ENCODE measurements around the gene ZCCHC2. TPM values are rescaled to one million over a fixed set of nuclear protein-coding genes. Genes with fewer than 3 reads are reported as not detected.

The ZCCHC2 gene
- polyA plus RNA-seq, 1 donor (not counting 4 experiments of a cell fraction or from before 2014, with no cell fraction given) = 12.9 TPM

GRCh38 chr18:62551972-62552513 is 29.2 kb downstream of the ZCCHC2 start:
- Histone ChIP-seq H4K20me1 (ENCODE audit: control insufficient read depth, extremely low read depth, insufficient read depth, low read length) (no peaks in the 10 kb centered on the region), H3K27me3 (ENCODE audit: control insufficient read depth, extremely low read depth, insufficient read depth, low read length) (no peaks in the 10 kb centered on the region), H3K9ac (ENCODE audit: control insufficient read depth, extremely low read depth, insufficient read depth, low read length) (no peak overlapping the region), H3K9me3 (ENCODE audit: control insufficient read depth, low read depth, low read length) (no peaks in the 10 kb centered on the region), H3K4me2 (ENCODE audit: control insufficient read depth, extremely low read depth, insufficient read depth, low read depth, low read length) (no peak overlapping the region), H3K4me1 (ENCODE audit: control insufficient read depth, extremely low read depth, insufficient read depth, low read length) (peaks cover 11% of the 10 kb centered on the region), H2AFZ (ENCODE audit: control insufficient read depth, low read length) (no peak overlapping the region), H3K9me1 (ENCODE audit: control insufficient read depth, extremely low read depth, insufficient read depth, low read length) (no peaks in the 10 kb centered on the region), H3K4me3 (ENCODE audit: control insufficient read depth in 2 of 3, extremely low read depth in 1 of 3, insufficient read depth in 2 of 3, low read depth in 1 of 3, low read length in 3 of 3) (no peak overlapping the region), H3K36me3 (ENCODE audit: control insufficient read depth in 2 of 2, extremely low read depth in 1 of 2, insufficient read depth in 2 of 2, low read length in 2 of 2) (peaks cover 9 to 11% of the 10 kb centered on the region in 2 experiments), H3K79me2 (ENCODE audit: control insufficient read depth, insufficient read depth, low read length) (no peaks in the 10 kb centered on the region), H3K27ac (ENCODE audit: control insufficient read depth, insufficient read depth, low read length) (no peak overlapping the region)
- FAIRE-seq = no peak
- no peak for DNase-seq (ENCODE audit: low read depth, low spot score)
- dilution Hi-C loops (cut with MboI; ENCODE audit: extremely low pct_ligation_motif_present, low sequenced_read_pairs) = no loop called here
- no peak for TF ChIP-seq EZH2 (IDR thresholded peaks at IDR 0.05; ENCODE audit: low read length)
- TF ChIP-seq, protein P1, sequence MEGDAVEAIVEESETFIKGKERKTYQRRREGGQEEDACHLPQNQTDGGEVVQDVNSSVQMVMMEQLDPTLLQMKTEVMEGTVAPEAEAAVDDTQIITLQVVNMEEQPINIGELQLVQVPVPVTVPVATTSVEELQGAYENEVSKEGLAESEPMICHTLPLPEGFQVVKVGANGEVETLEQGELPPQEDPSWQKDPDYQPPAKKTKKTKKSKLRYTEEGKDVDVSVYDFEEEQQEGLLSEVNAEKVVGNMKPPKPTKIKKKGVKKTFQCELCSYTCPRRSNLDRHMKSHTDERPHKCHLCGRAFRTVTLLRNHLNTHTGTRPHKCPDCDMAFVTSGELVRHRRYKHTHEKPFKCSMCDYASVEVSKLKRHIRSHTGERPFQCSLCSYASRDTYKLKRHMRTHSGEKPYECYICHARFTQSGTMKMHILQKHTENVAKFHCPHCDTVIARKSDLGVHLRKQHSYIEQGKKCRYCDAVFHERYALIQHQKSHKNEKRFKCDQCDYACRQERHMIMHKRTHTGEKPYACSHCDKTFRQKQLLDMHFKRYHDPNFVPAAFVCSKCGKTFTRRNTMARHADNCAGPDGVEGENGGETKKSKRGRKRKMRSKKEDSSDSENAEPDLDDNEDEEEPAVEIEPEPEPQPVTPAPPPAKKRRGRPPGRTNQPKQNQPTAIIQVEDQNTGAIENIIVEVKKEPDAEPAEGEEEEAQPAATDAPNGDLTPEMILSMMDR (optimal IDR thresholded peaks at IDR 0.05 in 1 of 3, IDR thresholded peaks at IDR 0.05 in 1 of 3, conservative IDR thresholded peaks at IDR 0.05 in 1 of 3; ENCODE audit: extremely low read depth in 1 of 3, insufficient read depth in 2 of 3, low read length in 3 of 3) = no peak

- DNase-seq (ENCODE audit: low read depth, low spot score) (no peak), FAIRE-seq (no peak)
- Histone ChIP-seq H3K4me1 (ENCODE audit: control insufficient read depth, extremely low read depth, insufficient read depth, low read length) (peaks cover 11% of the 10 kb centered on the region), H3K9me3 (ENCODE audit: control insufficient read depth, low read depth, low read length) (no peaks in the 10 kb centered on the region), H3K4me3 (ENCODE audit: control insufficient read depth in 2 of 3, extremely low read depth in 1 of 3, insufficient read depth in 2 of 3, low read depth in 1 of 3, low read length in 3 of 3) (no peak overlapping the region), H3K27me3 (ENCODE audit: control insufficient read depth, extremely low read depth, insufficient read depth, low read length) (no peaks in the 10 kb centered on the region), H2AFZ (ENCODE audit: control insufficient read depth, low read length) (no peak overlapping the region), H3K27ac (ENCODE audit: control insufficient read depth, insufficient read depth, low read length) (no peak overlapping the region), H3K9ac (ENCODE audit: control insufficient read depth, extremely low read depth, insufficient read depth, low read length) (no peak overlapping the region), H3K4me2 (ENCODE audit: control insufficient read depth, extremely low read depth, insufficient read depth, low read depth, low read length) (no peak overlapping the region), H3K36me3 (ENCODE audit: control insufficient read depth in 2 of 2, extremely low read depth in 1 of 2, insufficient read depth in 2 of 2, low read length in 2 of 2) (peaks cover 11 to 12% of the 10 kb centered on the region in 2 experiments), H3K9me1 (ENCODE audit: control insufficient read depth, extremely low read depth, insufficient read depth, low read length) (no peaks in the 10 kb centered on the region), H3K79me2 (ENCODE audit: control insufficient read depth, insufficient read depth, low read length) (no peaks in the 10 kb centered on the region), H4K20me1 (ENCODE audit: control insufficient read depth, extremely low read depth, insufficient read depth, low read length) (no peaks in the 10 kb centered on the region)
- TF ChIP-seq, protein P1 (optimal IDR thresholded peaks at IDR 0.05 in 1 of 3, IDR thresholded peaks at IDR 0.05 in 1 of 3, conservative IDR thresholded peaks at IDR 0.05 in 1 of 3; ENCODE audit: extremely low read depth in 1 of 3, insufficient read depth in 2 of 3, low read length in 3 of 3) = no peak
- TF ChIP-seq EZH2 (IDR thresholded peaks at IDR 0.05; ENCODE audit: low read length) = no peak
- dilution Hi-C loops (cut with MboI; ENCODE audit: extremely low pct_ligation_motif_present, low sequenced_read_pairs) = no loop called here
Measured at GRCh38 chr18:62554061-62554815, 31.4 kb downstream of the ZCCHC2 start.
